BLaER1 (cell line): ENCODE data around the gene GPRC5B.

ENCODE experiments used
- H3K27ac ChIP-seq: shearing (Covaris generic); formaldehyde crosslinking; 2 replicates; pipeline ENCODE4 v1.8.1; 2022
- H3K27me3 ChIP-seq: shearing (Covaris generic); formaldehyde crosslinking; 2 replicates; pipeline ENCODE4 v1.8.1; 2022
- H3K36me3 ChIP-seq: shearing (Covaris generic); formaldehyde crosslinking; 2 replicates; pipeline ENCODE4 v1.8.1; 2022
- H3K4me1 ChIP-seq: shearing (Covaris generic); formaldehyde crosslinking; 2 replicates; pipeline ENCODE4 v1.8.1; 2022
- H3K4me2 ChIP-seq: shearing (Covaris generic); formaldehyde crosslinking; 2 replicates; pipeline ENCODE4 v1.8.1; 2022
- H3K4me3 ChIP-seq: shearing (Covaris generic); formaldehyde crosslinking; 2 replicates; pipeline ENCODE4 v1.8.1; 2022
- H3K9ac ChIP-seq: shearing (Covaris generic); formaldehyde crosslinking; 2 replicates; pipeline ENCODE4 v1.8.1; 2022
- H3K9me3 ChIP-seq: shearing (Covaris generic); formaldehyde crosslinking; 2 replicates; pipeline ENCODE4 v1.8.1; 2022
- H4K20me1 ChIP-seq: shearing (Covaris generic); formaldehyde crosslinking; 2 replicates; pipeline ENCODE4 v1.8.1; 2022
- Cebpa-rat ChIP-seq: shearing (Covaris generic); IDR thresholded peaks from 2 replicates; pipeline ENCODE4 v1.8.1; 2022

The GPRC5B gene

GRCh38 chr16:19874026-19874425, 10.6 kb downstream of the GPRC5B start:
- Histone ChIP-seq H4K20me1 (no peaks in the 10 kb centered on the region), H3K36me3 (no peaks in the 10 kb centered on the region), H3K4me2 (peak overlapping the region; percentile 72), H3K4me3 (no peak overlapping the region), H3K4me1 (peaks cover 17% of the 10 kb centered on the region), H3K27me3 (no peaks in the 10 kb centered on the region), H3K9me3 (no peaks in the 10 kb centered on the region), H3K9ac (no peak overlapping the region), H3K27ac (no peak overlapping the region)
- TF ChIP-seq Cebpa-rat, result no peak

- no peaks in the 10 kb centered on the region for H3K36me3 ChIP-seq
- H3K4me2 ChIP-seq, result no peak overlapping the region
- no peak overlapping the region for H3K27ac ChIP-seq
- H3K4me3 ChIP-seq, result no peak overlapping the region
- no peaks in the 10 kb centered on the region for H4K20me1 ChIP-seq
- no peak for TF ChIP-seq Cebpa-rat
- peaks cover 17% of the 10 kb centered on the region for H3K4me1 ChIP-seq
- no peaks in the 10 kb centered on the region for H3K27me3 ChIP-seq
- no peaks in the 10 kb centered on the region for H3K9me3 ChIP-seq
- no peak overlapping the region for H3K9ac ChIP-seq
These were observed 11.7 kb downstream of the GPRC5B start for GRCh38 chr16:19872935-19873334.

GRCh38 chr16:19872179-19872863, 12.3 kb downstream of the GPRC5B start:
- Histone ChIP-seq H3K27ac (no peak overlapping the region), H3K9me3 (no peaks in the 10 kb centered on the region), H3K4me3 (no peak overlapping the region), H3K36me3 (no peaks in the 10 kb centered on the region), H3K27me3 (no peaks in the 10 kb centered on the region), H3K4me2 (no peak overlapping the region), H4K20me1 (no peaks in the 10 kb centered on the region), H3K4me1 (peaks cover 17% of the 10 kb centered on the region), H3K9ac (no peak overlapping the region)
- TF ChIP-seq Cebpa-rat, result no peak

GRCh38 chr16:19871721-19872120, 12.9 kb downstream of the GPRC5B start:
- Histone ChIP-seq H3K27me3 (no peaks in the 10 kb centered on the region), H3K36me3 (no peaks in the 10 kb centered on the region), H3K9me3 (no peaks in the 10 kb centered on the region), H3K4me2 (no peak overlapping the region), H3K4me3 (no peak overlapping the region), H3K27ac (no peak overlapping the region), H3K9ac (no peak overlapping the region), H3K4me1 (peaks cover 22% of the 10 kb centered on the region), H4K20me1 (no peaks in the 10 kb centered on the region)
- TF ChIP-seq Cebpa-rat, result no peak

- Histone ChIP-seq H3K9me3 (no peaks in the 10 kb centered on the region), H3K27ac (no peak overlapping the region), H3K9ac (no peak overlapping the region), H3K4me1 (peaks cover 5% of the 10 kb centered on the region; the same call in 1 of the 2 replicates), H3K4me2 (no peak overlapping the region), H3K27me3 (no peaks in the 10 kb centered on the region), H4K20me1 (no peaks in the 10 kb centered on the region), H3K36me3 (no peaks in the 10 kb centered on the region), H3K4me3 (no peak overlapping the region)
- no peak for TF ChIP-seq Cebpa-rat
These were observed 16.2 kb downstream of the GPRC5B start for GRCh38 chr16:19868421-19868820.

- no peak overlapping the region for H3K4me3 ChIP-seq
- no peak overlapping the region for H3K27ac ChIP-seq
- H3K9ac ChIP-seq, result no peak overlapping the region
- no peaks in the 10 kb centered on the region for H3K9me3 ChIP-seq
- H3K4me1 ChIP-seq, result peaks cover 5% of the 10 kb centered on the region; the same call in 1 of the 2 replicates
- no peak overlapping the region for H3K4me2 ChIP-seq
- no peak for TF ChIP-seq Cebpa-rat
- H3K27me3 ChIP-seq, result no peaks in the 10 kb centered on the region
- no peaks in the 10 kb centered on the region for H4K20me1 ChIP-seq
- H3K36me3 ChIP-seq, result no peaks in the 10 kb centered on the region
These were observed 20.1 kb downstream of the GPRC5B start for GRCh38 chr16:19864566-19864965.

- Histone ChIP-seq H3K36me3 (no peaks in the 10 kb centered on the region), H3K4me1 (peaks cover 5% of the 10 kb centered on the region; the same call in 1 of the 2 replicates), H3K9ac (no peak overlapping the region), H3K9me3 (no peaks in the 10 kb centered on the region), H3K27me3 (no peaks in the 10 kb centered on the region), H4K20me1 (no peaks in the 10 kb centered on the region), H3K4me3 (no peak overlapping the region), H3K27ac (no peak overlapping the region), H3K4me2 (no peak overlapping the region)
- no peak for TF ChIP-seq Cebpa-rat
These were observed 20.7 kb downstream of the GPRC5B start for GRCh38 chr16:19863990-19864389.

GRCh38 chr16:19861811-19862327, 22.8 kb downstream of the GPRC5B start:
- Histone ChIP-seq H3K36me3 (no peaks in the 10 kb centered on the region), H3K9ac (no peak overlapping the region), H3K27ac (no peak overlapping the region), H3K4me1 (peaks cover 2% of the 10 kb centered on the region; the same call in 1 of the 2 replicates), H3K27me3 (no peaks in the 10 kb centered on the region), H3K4me3 (no peak overlapping the region), H3K4me2 (no peak overlapping the region), H4K20me1 (no peaks in the 10 kb centered on the region), H3K9me3 (no peaks in the 10 kb centered on the region)
- no peak for TF ChIP-seq Cebpa-rat

GRCh38 chr16:19861133-19861532, 23.5 kb downstream of the GPRC5B start:
- no peak for TF ChIP-seq Cebpa-rat
- Histone ChIP-seq H3K27ac (no peak overlapping the region), H3K4me2 (no peak overlapping the region), H3K36me3 (no peaks in the 10 kb centered on the region), H4K20me1 (no peaks in the 10 kb centered on the region), H3K4me1 (no peaks in the 10 kb centered on the region), H3K4me3 (no peak overlapping the region), H3K9ac (no peak overlapping the region), H3K9me3 (no peaks in the 10 kb centered on the region), H3K27me3 (no peaks in the 10 kb centered on the region)

- Histone ChIP-seq H3K27ac (no peak overlapping the region), H3K27me3 (no peaks in the 10 kb centered on the region), H3K4me3 (no peak overlapping the region), H3K9me3 (no peaks in the 10 kb centered on the region), H3K36me3 (no peaks in the 10 kb centered on the region), H3K9ac (no peak overlapping the region), H4K20me1 (no peaks in the 10 kb centered on the region), H3K4me2 (no peak overlapping the region), H3K4me1 (no peaks in the 10 kb centered on the region)
- TF ChIP-seq Cebpa-rat, result no peak
These were observed 24.2 kb downstream of the GPRC5B start for GRCh38 chr16:19860166-19861041.
